Bone marrow (tissue), 2 donors: ENCODE results near the gene PHLDB2.

ENCODE experiments used
- DNase-seq, 2 donors: peaks; one replicate each; lab custom pipeline; 2025; lab: John Stamatoyannopoulos, UW

The PHLDB2 gene

DNA sequence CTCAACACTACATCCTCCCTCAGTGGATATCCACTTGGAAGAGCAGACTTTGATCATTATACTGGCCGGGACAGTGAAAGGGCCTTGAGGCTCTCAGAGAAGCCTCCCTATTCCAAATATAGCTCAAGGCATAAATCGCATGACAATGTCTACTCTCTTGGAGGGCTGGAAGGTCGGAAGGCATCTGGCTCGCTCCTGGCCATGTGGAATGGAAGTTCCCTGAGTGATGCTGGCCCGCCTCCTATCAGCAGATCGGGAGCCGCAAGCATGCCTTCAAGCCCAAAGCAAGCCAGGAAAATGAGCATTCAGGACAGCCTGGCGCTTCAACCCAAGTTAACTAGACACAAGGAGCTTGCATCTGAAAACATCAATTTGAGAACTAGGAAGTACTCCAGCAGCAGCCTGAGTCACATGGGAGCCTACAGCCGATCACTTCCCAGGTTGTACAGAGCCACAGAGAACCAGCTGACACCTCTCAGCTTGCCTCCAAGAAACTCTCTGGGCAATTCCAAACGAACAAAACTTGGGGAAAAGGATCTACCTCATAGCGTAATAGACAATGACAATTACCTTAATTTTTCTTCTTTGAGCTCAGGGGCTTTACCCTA lies 25.4 kb downstream of the PHLDB2 start:
- DNase-seq, result no peak

DNA sequence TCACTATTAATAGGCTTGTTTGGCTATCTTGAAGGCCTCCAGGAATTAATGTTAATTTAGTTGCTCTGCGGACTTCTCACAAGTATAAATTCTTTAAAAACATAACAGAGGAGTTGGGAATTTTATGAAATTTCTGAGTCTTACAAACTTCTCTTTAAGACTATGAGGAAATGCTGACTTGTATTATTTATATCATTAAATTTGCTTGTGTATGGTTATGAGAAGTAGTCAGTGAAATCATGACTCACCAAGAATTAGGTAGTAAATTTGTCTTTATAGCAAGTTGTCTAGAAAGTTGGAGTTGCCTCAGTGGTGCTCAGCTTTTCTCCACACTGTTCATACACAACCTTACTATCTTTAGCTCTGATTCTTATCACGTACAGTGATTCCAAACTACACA lies 26.5 kb downstream of the PHLDB2 start:
- DNase-seq, result no peak

DNA sequence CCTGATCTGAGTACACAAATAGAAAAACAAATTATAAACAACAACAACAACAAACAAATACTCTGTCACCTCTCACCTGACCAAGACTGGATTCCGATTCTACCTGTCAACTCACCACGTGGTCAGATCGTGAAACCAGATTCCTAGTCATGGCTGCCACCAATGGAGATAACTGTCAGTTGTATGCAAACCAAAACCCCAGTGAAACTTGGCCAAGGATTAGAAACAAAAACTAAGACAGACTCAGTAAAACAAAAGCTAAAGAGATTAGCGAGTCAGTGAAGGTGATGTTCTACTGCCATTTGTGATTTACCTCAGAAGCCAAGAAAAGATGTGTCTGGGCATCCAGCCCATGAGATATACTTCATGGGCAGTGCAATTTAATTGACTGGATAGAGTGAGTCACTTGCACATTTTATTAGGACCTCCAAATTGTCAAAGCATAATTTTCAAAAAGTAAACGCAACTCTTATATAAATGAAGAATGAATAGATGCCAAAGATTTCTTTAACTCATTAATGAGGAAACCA lies 31.1 kb downstream of the PHLDB2 start:
- no peak for DNase-seq

DNA sequence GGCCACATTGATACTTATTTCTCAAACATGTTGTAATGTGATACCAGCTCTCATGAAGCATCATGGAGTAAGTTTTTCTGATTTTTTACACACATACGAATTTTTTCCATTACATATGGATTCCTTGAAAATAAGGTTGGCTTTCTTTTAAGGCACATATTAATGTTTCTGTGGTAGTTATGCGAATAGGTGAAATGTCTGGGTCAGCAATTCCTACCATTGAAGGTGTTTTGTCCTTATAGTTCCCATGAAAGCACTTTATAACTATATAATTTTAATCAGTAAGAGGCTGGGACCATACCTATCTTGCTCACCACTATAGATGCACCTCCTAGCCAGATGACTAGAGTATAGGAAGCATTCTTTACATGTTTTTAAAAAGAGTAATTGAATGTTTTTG lies 33.0 kb downstream of the PHLDB2 start:
- DNase-seq, result no peak

DNA sequence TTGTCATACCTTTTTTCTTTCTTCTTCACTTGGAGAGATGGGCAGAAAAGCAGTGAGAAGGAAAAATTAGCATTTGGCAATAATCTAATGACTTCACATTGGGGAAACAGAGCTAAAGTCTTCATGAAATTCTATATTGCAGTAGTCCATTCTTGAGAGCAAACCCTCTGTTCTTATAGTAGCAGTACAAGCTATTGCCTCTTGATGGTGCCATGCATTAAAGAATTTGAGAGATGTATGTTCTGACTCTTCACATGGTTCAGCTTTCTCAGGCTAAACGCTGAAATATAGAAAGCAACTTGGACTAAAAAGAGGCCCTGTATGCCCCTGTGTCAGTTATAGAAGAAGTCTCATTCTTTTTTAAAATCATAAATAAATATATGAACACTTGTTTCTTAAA lies 36.0 kb downstream of the PHLDB2 start:
- no peak for DNase-seq

DNA sequence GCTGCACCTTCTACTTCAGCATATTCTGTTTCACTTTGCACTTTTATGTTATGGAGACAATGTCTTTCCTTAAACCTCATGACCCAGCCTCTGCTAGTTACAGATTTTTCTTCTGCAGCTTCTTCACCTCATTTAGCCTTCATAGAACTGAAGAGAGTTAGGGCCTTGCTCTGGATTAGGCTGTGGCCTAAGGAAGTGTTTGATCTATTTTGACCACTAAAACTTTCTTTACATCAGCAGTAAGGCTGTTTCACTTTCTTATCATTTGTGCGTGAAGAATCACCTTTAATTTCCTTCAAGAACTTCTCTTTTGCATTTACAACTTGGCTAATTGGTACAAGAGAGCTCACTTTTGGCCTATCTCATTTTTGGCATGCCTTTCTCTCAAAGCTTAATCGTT lies 40.9 kb downstream of the PHLDB2 start:
- no peak for DNase-seq

DNA sequence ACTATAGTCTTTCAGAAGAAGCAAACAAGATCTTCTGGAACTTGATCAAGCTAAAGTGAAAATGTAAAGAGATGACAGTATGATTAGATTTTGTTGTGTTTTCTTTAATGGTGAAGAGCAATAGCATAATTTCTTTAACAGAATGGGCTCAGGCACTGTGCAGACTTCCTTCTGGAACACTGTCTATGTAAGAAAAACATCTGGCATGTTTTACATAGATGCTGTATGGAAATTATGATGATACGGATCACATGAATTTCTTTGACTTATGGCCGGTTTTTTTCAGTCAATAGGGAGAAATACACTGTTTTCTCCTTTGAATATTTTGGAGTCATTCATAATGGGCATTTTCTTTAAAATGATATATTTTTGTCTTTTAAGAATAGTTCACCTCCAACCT lies 42.6 kb downstream of the PHLDB2 start:
- no peak for DNase-seq

DNA sequence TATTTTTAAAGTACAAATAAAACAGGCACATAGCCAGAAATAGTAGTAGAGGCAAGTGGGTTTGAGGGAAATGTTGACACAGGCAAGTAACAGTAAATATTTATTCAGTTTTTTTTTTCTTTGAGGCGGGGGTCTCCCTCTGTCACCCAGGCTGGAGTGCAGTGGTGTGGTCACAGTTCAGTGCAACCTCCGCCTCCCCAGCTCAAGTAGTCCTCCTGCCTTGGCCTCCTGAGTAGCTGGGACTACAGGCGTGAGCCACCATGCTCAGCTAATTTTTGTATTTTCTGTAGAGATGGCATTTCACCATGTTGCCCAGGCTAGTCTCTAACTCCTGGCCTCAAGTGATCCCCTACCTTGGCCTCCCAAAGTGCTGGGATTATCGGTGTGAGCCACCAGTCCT lies 43.5 kb downstream of the PHLDB2 start:
- no peak for DNase-seq

DNA sequence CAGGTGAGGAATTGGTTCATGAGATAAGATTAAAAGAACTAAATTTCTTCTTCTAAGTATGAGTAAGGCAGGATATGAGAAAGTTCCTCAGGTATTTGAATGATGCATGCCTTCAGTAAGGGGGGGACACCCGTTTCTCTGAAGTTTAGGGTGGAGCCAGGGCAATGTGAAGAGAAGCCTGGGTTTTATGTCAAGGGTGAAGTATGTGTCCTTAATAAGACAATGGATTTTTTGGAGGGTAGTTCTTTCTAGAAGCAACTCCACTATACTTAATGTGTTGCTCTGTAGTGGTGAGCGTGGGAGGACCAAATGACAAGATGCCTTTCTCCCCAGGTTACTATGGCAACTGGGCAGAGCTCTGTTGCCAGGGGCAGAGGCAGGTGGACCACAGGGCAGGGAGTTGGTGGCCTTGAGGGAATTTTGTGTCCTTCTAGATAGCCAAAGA lies 44.0 kb downstream of the PHLDB2 start:
- DNase-seq, result no peak

DNA sequence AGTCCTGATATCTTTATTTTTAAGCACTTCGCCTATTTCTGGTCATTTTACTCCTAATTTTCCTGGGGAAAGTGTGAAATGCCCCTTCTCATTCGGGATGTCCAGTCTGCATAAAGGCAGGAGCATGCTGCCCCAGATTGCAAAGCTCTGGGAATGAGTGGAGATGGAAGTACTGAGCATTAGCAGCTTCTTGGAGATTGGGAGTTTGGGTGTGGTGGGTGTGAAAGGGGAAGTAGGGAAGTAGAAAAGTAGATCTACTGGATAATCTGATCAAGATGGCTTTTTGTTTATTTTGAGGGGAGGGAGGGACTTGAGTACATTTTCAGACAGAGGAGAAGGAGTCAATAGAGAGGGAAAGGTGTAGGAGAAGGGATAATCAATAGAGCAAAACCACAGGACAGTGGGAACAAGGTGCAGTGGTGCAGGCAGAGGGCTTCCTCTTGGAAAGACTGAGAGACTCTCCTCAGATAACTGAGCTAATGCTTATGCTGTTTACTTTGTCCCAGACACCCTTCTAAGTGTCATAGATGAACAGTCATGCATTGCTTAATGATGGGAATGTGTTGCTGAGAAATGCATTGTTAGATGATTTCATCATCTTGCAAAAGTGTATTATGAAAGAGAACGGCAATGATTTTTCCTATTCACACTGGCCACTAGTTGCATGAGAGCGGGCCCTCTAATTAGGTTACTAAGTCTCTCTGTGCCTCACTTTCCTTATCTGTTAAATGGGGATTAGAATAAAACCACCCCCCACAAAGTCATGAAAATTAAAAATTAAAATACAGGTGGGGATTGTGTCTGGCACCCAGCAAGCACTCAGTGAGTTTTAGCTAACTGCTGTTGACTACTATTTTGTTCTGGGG lies 45.5 kb downstream of the PHLDB2 start:
- peak in 1 of 2 donors; percentile 5 for DNase-seq

DNA sequence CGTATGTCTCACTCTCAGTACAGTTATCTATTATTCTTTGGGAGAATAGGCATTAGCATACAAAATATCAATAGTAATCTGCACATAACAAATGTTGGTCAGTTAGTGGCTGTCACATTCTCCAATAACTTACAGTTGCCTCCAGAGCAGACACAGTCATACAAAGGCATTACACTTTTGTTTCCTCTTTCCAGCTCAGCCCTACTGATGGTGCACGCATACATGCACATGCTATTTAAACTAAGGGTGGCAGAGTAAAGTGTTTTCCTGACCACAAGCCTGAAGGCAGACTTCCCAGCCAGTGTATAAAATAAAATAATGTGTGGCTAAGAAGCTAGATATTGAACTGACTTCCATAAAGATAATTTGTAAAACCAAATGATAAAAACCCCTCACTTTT lies 47.6 kb downstream of the PHLDB2 start:
- DNase-seq, result no peak

DNA sequence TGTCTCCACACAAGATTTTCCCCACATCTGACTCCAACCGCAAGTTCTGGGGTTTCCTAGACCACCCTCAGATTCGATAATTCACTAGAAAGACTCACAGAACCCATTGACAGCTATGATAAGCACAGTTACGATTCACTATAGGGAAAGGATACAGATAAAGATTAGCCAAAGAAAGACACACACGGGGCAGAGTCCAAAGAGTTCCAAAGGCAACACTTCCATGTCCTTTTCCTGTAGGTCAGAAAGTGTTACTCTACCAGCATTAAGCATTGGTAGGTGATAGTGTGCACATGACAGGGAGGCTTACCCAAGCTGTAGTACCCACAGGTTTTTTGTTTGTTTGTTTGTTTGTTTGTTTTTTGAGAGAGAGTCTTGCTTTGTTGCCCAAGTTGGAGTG lies 48.1 kb downstream of the PHLDB2 start:
- no peak for DNase-seq

DNA sequence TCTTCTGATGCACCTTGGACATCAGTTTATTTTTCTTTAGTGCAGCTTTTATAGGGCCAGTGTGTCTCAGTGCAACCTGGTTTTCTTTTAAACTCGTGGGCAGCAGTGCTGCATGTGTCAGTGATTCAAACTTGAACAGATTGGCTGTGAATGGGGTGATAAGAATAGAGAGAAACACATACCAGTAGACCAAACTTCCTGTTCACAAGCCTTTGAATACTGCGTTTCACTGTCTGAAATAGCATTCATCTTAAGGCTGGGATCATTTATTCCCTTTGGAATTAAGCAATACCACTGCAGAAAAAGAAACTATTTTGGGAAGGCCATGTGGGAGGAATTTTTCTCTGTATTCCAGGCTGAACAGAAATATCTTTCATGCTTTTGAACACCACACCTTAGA lies 51.7 kb downstream of the PHLDB2 start:
- no peak for DNase-seq

DNA sequence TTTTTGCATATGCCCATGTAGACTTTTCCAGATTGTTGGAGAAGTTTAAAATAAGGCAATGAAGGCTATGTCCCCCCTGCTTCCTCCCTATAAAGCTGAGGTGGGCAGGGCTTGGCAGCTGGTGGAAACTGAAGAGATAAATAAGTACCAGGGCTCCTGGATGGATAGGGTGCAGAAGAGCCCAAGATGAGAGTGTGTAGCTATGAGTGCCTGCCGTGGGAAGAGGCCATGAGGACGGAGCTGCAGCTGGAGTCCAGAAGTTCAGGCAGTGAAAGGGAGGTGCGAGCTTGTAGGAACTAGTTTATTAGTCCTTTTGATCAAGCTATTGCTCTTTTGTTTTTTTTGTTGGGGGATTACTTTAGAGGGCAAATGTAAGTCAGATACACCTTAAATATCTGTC lies 52.4 kb downstream of the PHLDB2 start:
- DNase-seq, result no peak

DNA sequence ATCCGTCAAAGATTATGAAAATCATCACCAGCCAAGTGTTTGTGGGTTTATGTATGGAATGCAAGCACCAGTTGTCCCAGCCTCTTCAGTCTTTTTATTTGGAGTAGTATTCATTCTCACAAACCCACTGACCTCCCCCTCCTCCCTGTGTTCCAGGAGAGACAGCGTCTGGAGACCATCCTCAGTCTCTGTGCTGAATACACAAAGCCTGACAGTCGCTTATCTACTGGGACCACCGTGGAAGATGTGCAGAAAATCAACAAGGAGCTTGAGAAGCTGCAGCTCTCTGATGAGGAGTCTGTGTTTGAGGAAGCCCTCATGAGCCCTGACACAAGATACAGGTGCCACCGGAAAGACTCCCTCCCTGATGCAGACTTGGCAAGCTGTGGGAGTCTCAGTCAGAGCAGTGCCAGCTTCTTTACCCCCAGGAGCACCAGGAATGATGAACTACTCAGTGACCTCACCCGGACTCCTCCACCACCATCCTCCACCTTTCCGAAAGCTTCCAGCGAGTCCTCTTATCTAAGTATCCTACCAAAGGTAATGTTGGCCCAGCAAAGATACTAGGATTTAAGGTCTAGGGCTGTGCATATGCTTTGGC lies 54.2 kb downstream of the PHLDB2 start:
- DNase-seq, result no peak

DNA sequence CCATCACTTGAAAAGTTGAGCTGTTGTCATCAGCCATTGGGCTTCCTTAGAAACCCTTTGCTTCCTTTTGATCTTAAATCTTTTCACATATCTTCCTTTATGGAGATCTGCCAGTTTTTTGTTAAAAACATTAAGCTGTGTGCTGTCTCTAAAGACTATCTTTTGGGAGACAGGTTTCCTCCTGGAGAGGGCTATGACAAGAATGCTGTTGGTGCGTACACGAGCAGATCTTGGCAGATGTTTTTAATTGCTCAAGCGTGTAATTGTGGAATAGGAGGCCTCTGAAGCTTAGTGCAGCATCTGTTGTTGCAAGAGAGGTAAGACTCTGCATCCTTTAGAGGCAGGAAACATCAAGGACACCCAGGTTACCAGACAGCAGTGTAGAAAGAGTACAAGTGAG lies 56.8 kb downstream of the PHLDB2 start:
- DNase-seq, result no peak

DNA sequence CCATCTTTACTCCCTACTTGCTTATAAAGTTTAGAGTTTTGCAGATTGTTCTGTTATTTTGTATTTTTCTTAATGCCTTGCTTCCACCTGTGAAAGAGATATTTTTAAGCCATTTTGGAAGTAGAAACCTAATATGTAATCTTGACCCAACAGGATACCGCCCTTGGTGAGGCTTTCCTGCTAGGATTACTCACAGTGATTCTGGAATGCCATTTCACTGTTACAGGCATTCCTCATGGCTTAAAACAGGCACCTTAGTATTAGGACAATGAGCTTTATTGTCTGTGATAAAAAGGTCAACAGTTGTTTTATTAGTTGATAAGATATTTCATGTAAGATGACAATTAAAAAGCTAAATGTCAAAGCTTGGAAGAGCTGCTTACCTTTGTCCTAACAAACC lies 58.2 kb downstream of the PHLDB2 start:
- DNase-seq, result no peak

DNA sequence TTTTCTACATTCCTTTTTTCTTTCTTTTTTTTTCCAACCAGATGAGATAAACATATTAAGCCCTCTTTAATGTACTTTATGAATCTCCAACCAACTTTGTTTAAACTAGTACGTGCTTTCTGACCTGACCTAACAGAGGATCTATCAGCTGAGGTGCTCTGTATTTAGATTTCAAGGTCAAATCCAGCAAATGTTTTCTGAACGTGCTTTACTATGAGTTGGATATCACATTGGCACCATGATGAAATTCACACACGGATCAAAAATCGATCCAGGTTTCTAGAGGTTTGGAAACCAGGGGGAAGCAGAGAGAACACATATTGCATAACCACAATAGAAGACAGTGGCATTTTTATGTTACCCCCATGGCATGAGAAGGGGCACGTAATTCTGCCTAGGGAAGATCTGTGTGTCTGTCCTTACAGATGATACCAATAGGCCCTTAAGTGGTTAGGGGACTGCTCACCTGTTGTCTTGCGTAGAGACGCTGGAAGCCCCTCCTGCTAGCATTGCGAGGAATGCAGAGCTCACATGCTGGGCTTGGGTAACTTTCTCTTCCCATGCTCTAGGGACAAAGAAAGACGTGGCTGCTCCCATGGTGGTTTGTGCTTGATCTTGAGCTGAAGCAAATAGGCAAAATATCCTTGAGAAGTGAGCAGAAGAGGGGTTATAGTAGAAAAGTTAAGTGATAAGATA lies 60.5 kb downstream of the PHLDB2 start:
- DNase-seq, result no peak

DNA sequence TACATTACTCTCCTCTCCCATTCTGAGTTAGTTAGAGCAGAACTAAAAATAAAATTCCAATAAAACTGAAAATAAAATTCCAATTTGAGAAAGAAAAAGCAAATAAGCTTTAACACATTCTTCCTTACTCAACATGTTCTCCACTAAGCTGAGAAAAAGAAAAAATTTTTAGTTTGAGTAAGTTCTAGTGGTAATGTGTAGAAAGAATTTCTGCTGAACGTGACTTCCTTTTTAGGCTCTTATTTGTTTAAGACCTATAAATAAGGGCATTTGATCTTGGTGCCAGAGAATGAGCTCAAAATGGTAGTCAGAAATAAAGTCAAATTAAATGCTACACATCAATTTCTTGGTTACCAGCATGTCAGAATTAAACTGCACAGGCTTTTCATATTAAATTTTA lies 62.1 kb downstream of the PHLDB2 start:
- no peak for DNase-seq

DNA sequence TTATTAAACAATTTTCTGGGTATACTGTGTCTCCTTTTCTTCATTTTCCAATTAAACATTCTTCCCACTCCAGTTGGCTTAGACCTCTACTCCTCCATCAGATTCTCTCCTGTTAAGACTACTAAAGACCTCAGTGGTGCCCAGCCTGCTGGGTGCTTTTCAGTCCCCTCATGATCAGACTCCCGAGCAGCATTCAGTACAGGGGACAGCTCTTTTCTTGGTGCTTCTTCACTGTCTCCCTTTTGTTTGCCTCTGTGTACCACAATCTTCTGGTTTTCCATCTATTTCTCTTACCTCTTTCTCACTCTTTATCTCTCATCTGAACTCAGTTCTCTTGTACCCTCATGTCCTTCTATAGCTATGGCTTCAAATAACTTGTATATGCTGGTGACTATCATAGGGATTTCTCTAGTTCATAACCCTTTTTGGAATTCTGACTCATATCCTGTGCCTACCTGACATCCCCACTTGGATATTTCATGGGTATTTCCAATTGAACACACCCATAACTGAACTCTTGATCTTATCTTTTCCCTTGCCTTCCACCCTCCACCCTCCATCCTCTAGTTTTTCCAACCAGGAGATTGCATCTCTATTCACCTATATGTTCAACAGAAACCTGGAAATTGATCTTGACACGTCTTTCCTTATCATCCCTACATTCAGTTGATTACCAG lies 64.2 kb downstream of the PHLDB2 start:
- DNase-seq, result no peak

DNA sequence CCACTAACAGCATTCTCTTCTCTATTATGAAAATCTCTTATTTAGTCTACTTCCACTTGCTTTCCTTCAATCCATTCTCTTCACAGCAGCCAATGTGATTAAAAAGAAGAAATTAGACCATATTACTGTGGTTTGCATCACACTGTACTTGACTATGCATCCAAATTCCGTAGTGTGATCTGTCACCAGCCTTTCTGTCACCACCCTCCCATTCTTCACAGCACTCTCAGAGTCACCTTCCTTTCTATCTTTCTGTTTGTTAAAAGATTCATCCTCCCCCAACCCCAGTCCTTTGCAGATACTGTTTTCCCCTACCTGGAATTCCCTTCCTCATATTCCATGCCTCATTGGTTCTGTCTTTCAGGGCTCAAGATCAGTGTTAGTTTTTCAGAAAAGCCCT lies 64.7 kb downstream of the PHLDB2 start:
- DNase-seq, result no peak

DNA sequence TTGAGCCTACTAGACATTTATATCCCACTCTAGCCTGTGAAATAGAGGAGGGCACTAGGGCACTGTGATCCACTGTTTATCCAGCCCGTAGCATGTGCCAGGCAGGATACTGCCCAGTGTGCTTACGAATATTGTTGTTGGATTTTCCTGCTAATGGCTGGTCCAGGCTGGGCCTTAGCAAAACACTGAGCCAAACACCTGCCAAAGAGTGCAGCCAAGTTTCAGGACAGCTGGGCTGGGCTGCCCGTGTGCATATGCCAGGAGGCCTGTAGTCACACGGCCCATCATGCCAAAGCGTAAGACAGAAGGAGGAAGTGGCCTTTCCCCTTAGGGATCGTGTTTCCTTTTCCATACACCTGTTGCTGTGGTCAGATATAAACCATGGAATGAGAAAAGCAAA lies 65.2 kb downstream of the PHLDB2 start:
- no peak for DNase-seq
